HEK293 (cell line): ENCODE data around the gene PCCA.

Experiments used
- CTCF ChIP-seq: fragments of 450-650 bp; formaldehyde crosslinking; IDR thresholded peaks from 2 replicates; pipeline ENCODE4 v1.5.1; 2016; ENCODE audit warnings: missing biosample characterization, missing genetic modification characterization
- YY1 ChIP-seq: fragments of 450-650 bp; formaldehyde crosslinking; IDR thresholded peaks from 2 replicates; pipeline ENCODE4 v1.5.1; 2018; ENCODE audit warnings: missing biosample characterization, missing genetic modification characterization
- ZNF174 ChIP-seq: fragments of 450-650 bp; formaldehyde crosslinking; IDR thresholded peaks from 2 replicates; pipeline ENCODE4 v1.5.0; 2017; ENCODE audit warnings: missing biosample characterization, mild to moderate bottlenecking, missing genetic modification characterization
- ZNF433 ChIP-seq: fragments of 450-650 bp; formaldehyde crosslinking; IDR thresholded peaks from 2 replicates; pipeline ENCODE4 v1.5.1; 2016; ENCODE audit warnings: missing biosample characterization, missing genetic modification characterization, low read depth
- ZNF48 ChIP-seq: fragments of 450-650 bp; formaldehyde crosslinking; IDR thresholded peaks from 2 replicates; pipeline ENCODE4 v1.5.1; 2016; ENCODE audit warnings: missing biosample characterization, missing genetic modification characterization
- ZSCAN18 ChIP-seq: fragments of 450-650 bp; formaldehyde crosslinking; IDR thresholded peaks from 2 replicates; pipeline ENCODE4 v1.5.1; 2016; ENCODE audit warnings: missing biosample characterization, missing genetic modification characterization

DNA sequence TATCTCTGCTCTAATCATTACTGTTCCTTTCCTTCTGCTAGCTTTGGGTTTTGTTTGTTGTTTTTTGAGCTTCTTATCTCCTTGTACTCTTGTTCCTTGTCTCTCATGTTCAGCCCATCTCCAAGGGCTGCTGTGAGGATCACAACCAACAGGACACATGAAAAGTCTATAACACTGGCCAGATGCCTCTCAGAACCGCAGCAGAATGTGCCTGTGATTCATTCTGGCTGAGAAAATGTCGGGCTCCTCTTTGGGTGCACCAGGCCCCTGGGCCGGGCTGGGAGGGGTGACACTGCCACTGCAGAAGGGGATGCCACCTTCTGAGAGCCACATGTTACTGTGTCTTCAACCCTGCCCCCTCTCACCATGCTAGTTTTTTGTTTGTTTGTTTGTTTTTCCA lies 451.7 kb downstream of the PCCA start:
- TF ChIP-seq ZNF433 (no peak), ZSCAN18 (tag by site-specific recombination) (no peak), ZNF48 (no peak), CTCF (tag by site-specific recombination) (no peak), YY1 (tag by site-specific recombination) (no peak), ZNF174 (no peak)
